Mucosa of rectum (tissue), 2 donors: ENCODE data around the gene PPP1R12B.
"Not testable (repeated sequence)": the region's sequence is repeated elsewhere in the genome, so short reads cannot be mapped to it uniquely, and the experiment has no call there.

Experiments used
- H3K27ac ChIP-seq, 2 donors: one replicate each; pipeline ENCODE4 v1.7.0; 2013; ENCODE audit warnings: inconsistent platforms in 2 of 2, low read depth in 2 of 2, low read length in 2 of 2
- H3K27me3 ChIP-seq, 2 donors: one replicate each; pipeline ENCODE4 v1.7.0; 2013; ENCODE audit warnings: low read length in 2 of 2; ENCODE audit not compliant: control insufficient read depth in 2 of 2, insufficient read depth in 2 of 2
- H3K36me3 ChIP-seq, 2 donors: one replicate each; pipeline ENCODE4 v1.7.0; 2013; ENCODE audit warnings: low read length in 2 of 2; ENCODE audit not compliant: control insufficient read depth in 2 of 2, insufficient read depth in 2 of 2
- H3K4me1 ChIP-seq, 2 donors: one replicate each; pipeline ENCODE4 v1.7.0; 2013; ENCODE audit warnings: low read length in 2 of 2, mild to moderate bottlenecking in 1 of 2; ENCODE audit not compliant: control insufficient read depth in 2 of 2, insufficient read depth in 2 of 2
- H3K4me3 ChIP-seq, 2 donors: one replicate each; pipeline ENCODE4 v1.7.0; 2013; ENCODE audit warnings: low read length in 2 of 2
- H3K9ac ChIP-seq, 2 donors: one replicate each; pipeline ENCODE4 v1.7.0; 2013; ENCODE audit warnings: low read length in 2 of 2, low read depth in 1 of 2, mild to moderate bottlenecking in 1 of 2
- H3K9me3 ChIP-seq, 2 donors: one replicate each; pipeline ENCODE4 v1.7.0; 2013; ENCODE audit warnings: low read length in 2 of 2; ENCODE audit not compliant: control insufficient read depth in 2 of 2
- donor health status: healthy.
- donor health status: Normal muscosa, but diverticular disease.

Gene PPP1R12B

GRCh38 chr1:202624781-202625108, 276.2 kb downstream of the PPP1R12B start:
- no peak overlapping the region for H3K27ac ChIP-seq
- H3K4me3 ChIP-seq: no peak overlapping the region
- no peaks in the 10 kb centered on the region for H3K36me3 ChIP-seq
- H3K9ac ChIP-seq: no peak overlapping the region
- peaks cover 3% of the 10 kb centered on the region in 2 donors for H3K4me1 ChIP-seq
- H3K27me3 ChIP-seq: no peaks in the 10 kb centered on the region
- H3K9me3 ChIP-seq: no peaks in the 10 kb centered on the region

- no peaks in the 10 kb centered on the region for H3K27me3 ChIP-seq
These were observed 277.2 kb downstream of the PPP1R12B start for GRCh38 chr1:202625416-202626360.

GRCh38 chr1:202627036-202627435, 278.5 kb downstream of the PPP1R12B start:
- not testable (repeated sequence) for H3K27me3 ChIP-seq, H3K9me3 ChIP-seq, H3K4me1 ChIP-seq, H3K27ac ChIP-seq, H3K36me3 ChIP-seq, H3K9ac ChIP-seq, H3K4me3 ChIP-seq

More at GRCh38 chr1:202625416-202626360, 277.2 kb downstream of the PPP1R12B start:
- Histone ChIP-seq H3K4me3 (no peak overlapping the region), H3K4me1 (peaks cover 3% of the 10 kb centered on the region in 2 donors), H3K9ac (no peak overlapping the region), H3K36me3 (no peaks in the 10 kb centered on the region), H3K27ac (no peak overlapping the region), H3K9me3 (no peaks in the 10 kb centered on the region)

GRCh38 chr1:202627841-202628565, 279.5 kb downstream of the PPP1R12B start:
- Histone ChIP-seq H3K27me3 (no peaks in the 10 kb centered on the region), H3K27ac (no peak overlapping the region)

GRCh38 chr1:202628646-202629215, 280.2 kb downstream of the PPP1R12B start:
- Histone ChIP-seq H3K9ac (no peak overlapping the region), H3K4me3 (no peak overlapping the region), H3K4me1 (peaks cover 3% of the 10 kb centered on the region in 2 donors), H3K36me3 (no peaks in the 10 kb centered on the region), H3K27me3 (no peaks in the 10 kb centered on the region), H3K27ac (no peak overlapping the region), H3K9me3 (no peaks in the 10 kb centered on the region)

More at GRCh38 chr1:202627841-202628565, 279.5 kb downstream of the PPP1R12B start:
- H3K9me3 ChIP-seq: no peaks in the 10 kb centered on the region
- H3K36me3 ChIP-seq: no peaks in the 10 kb centered on the region
- H3K4me1 ChIP-seq: peaks cover 3% of the 10 kb centered on the region in 2 donors
- no peak overlapping the region for H3K9ac ChIP-seq
- no peak overlapping the region for H3K4me3 ChIP-seq

GRCh38 chr1:202629257-202629811, 280.8 kb downstream of the PPP1R12B start:
- not testable (repeated sequence) for H3K9me3 ChIP-seq, H3K4me1 ChIP-seq, H3K9ac ChIP-seq, H3K36me3 ChIP-seq, H3K27ac ChIP-seq, H3K27me3 ChIP-seq, H3K4me3 ChIP-seq

- H3K27ac ChIP-seq, H3K4me1 ChIP-seq, H3K27me3 ChIP-seq, H3K9me3 ChIP-seq, H3K36me3 ChIP-seq, H3K9ac ChIP-seq, H3K4me3 ChIP-seq: not testable (repeated sequence)
These were observed 281.6 kb downstream of the PPP1R12B start for GRCh38 chr1:202630096-202630495.

GRCh38 chr1:202630541-202630940, 282.0 kb downstream of the PPP1R12B start:
- Histone ChIP-seq H3K9me3 (no peaks in the 10 kb centered on the region), H3K9ac (no peak overlapping the region), H3K27me3 (peaks cover 0 to under 1% of the 10 kb centered on the region in 2 donors), H3K4me1 (peaks cover 2 to 3% of the 10 kb centered on the region in 2 donors), H3K36me3 (no peaks in the 10 kb centered on the region), H3K4me3 (no peak overlapping the region), H3K27ac (no peak overlapping the region)

GRCh38 chr1:202631076-202631923, 282.8 kb downstream of the PPP1R12B start:
- H3K4me3 ChIP-seq: no peak overlapping the region
- H3K27me3 ChIP-seq: peaks cover 0 to 5% of the 10 kb centered on the region in 2 donors
- H3K9me3 ChIP-seq: no peaks in the 10 kb centered on the region
- no peaks in the 10 kb centered on the region for H3K36me3 ChIP-seq
- no peak overlapping the region for H3K9ac ChIP-seq
- H3K4me1 ChIP-seq: peaks cover 0 to 3% of the 10 kb centered on the region in 2 donors
- H3K27ac ChIP-seq: no peak overlapping the region
